HepG2 (cell line): ENCODE data around the gene IFT122. TPM values are rescaled to one million over a fixed set of nuclear protein-coding genes. Genes with fewer than 3 reads are reported as not detected.

Experiments used
- ATF2 ChIP-seq: sonication (generic); formaldehyde crosslinking; IDR thresholded peaks from 2 replicates; pipeline ENCODE4 v1.4.0; 2020; ENCODE audit warnings: missing genetic modification reagents
- FOSL1 ChIP-seq: sonication (generic); formaldehyde crosslinking; IDR thresholded peaks from 2 replicates; pipeline ENCODE4 v1.9.0; 2021; ENCODE audit warnings: missing genetic modification reagents, borderline replicate concordance
- FOXA1 ChIP-seq, 2 experiments: fragments of 450-650 bp in 1 of 2; sonication (generic) in 1 of 2; formaldehyde crosslinking in 1 of 2; IDR thresholded peaks; 2 replicates each; pipeline versions ENCODE4 v1.4.0 to v1.6.1; 2016 to 2020; ENCODE audit warnings: missing genetic modification reagents in 1 of 2
- FOXP1 ChIP-seq, 2 experiments: fragments of 450-650 bp in 1 of 2; IDR thresholded peaks; 2 replicates each; pipeline ENCODE4 v1.6.1; 2017 to 2018; ENCODE audit warnings: antibody characterized with exemption in 1 of 2
- HOXA3 ChIP-seq: sonication (generic); formaldehyde crosslinking; IDR thresholded peaks from 2 replicates; pipeline ENCODE4 v1.5.0; 2020; ENCODE audit warnings: missing genetic modification reagents
- MED1 ChIP-seq: sonication (generic); formaldehyde crosslinking; IDR thresholded peaks from 2 replicates; pipeline ENCODE4 v1.4.0; 2020; ENCODE audit warnings: missing genetic modification reagents
- SALL1 ChIP-seq: sonication (generic); formaldehyde crosslinking; IDR thresholded peaks from 2 replicates; pipeline ENCODE4 v1.8.0; 2022; ENCODE audit warnings: mild to moderate bottlenecking, missing genetic modification reagents
- SMAD3 ChIP-seq: sonication (generic); formaldehyde crosslinking; IDR thresholded peaks from 2 replicates; pipeline ENCODE4 v1.4.0; 2020; ENCODE audit warnings: missing genetic modification reagents
- SOX6 ChIP-seq, 2 experiments: fragments of 450-650 bp in 1 of 2; sonication (generic) in 1 of 2; formaldehyde crosslinking in 1 of 2; IDR thresholded peaks; 2 replicates each; pipeline versions ENCODE4 v1.4.0 to v1.6.1; 2017 to 2020; ENCODE audit warnings: antibody characterized with exemption in 1 of 2, mild to moderate bottlenecking in 1 of 2, missing genetic modification reagents in 1 of 2
- ZBTB34 ChIP-seq: sonication (generic); formaldehyde crosslinking; IDR thresholded peaks from 2 replicates; pipeline ENCODE4 v1.8.0; 2022; ENCODE audit warnings: mild to moderate bottlenecking, missing genetic modification reagents
- ZNF101 ChIP-seq: sonication (generic); formaldehyde crosslinking; IDR thresholded peaks from 2 replicates; pipeline ENCODE4 v1.4.0; 2020; ENCODE audit warnings: mild to moderate bottlenecking, low read depth, missing genetic modification reagents, borderline replicate concordance
- ZNF12 ChIP-seq: sonication (generic); formaldehyde crosslinking; IDR thresholded peaks from 2 replicates; pipeline ENCODE4 v1.5.0; 2020; ENCODE audit warnings: missing genetic modification reagents
- ZNF44 ChIP-seq: sonication (generic); formaldehyde crosslinking; IDR thresholded peaks from 2 replicates; pipeline ENCODE4 v1.5.1; 2020; ENCODE audit warnings: mild to moderate bottlenecking, missing genetic modification reagents
- ZNF710 ChIP-seq: sonication (generic); formaldehyde crosslinking; IDR thresholded peaks from 2 replicates; pipeline ENCODE4 v1.5.0; 2020; ENCODE audit warnings: mild to moderate bottlenecking, missing genetic modification reagents, borderline replicate concordance
- ZNF782 ChIP-seq: sonication (generic); formaldehyde crosslinking; IDR thresholded peaks from 2 replicates; pipeline ENCODE4 v1.4.0; 2020; ENCODE audit warnings: missing genetic modification reagents, mild to moderate bottlenecking, borderline replicate concordance
- polyA plus RNA-seq, 8 experiments: library from polyadenylated mRNA; depleted of rRNA in 3 of 8; stranded (reverse) in 7 of 8; unstranded in 1 of 8; fragments of >200 nt; fragmentation: Illumina TruSeq in 4 of 8; extraction: Trizol in 4 of 8; gene quantifications; 2 replicates each; pipeline versions ENCODE4 v1.2.1 to v1.2.3, GENCODE V29; 2011 to 2016; ENCODE audit warnings: low read depth in 4 of 8, missing spikeins in 1 of 8, mixed read lengths in 1 of 8; ENCODE audit not compliant: insufficient read depth in 1 of 8
- total RNA-seq, 5 experiments: library from RNA; depleted of rRNA; stranded (reverse); fragments of >200 nt; fragmentation: Illumina TruSeq; extraction: Trizol; gene quantifications; 2 replicates each; pipeline ENCODE4 v1.2.3, GENCODE V29; 2016; ENCODE audit warnings: low read depth in 1 of 5
- TF ChIP-seq, protein P1 (sequence below): sonication (generic); formaldehyde crosslinking; conservative IDR thresholded peaks from 2 replicates; pipeline ENCODE4 v1.4.0; 2020; ENCODE audit warnings: mild to moderate bottlenecking, missing genetic modification reagents, moderate library complexity
- TF ChIP-seq, protein P2 (sequence below): sonication (generic); formaldehyde crosslinking; IDR thresholded peaks from 2 replicates; pipeline ENCODE4 v1.9.0; 2022; ENCODE audit warnings: missing genetic modification reagents, mild to moderate bottlenecking, borderline replicate concordance

IFT122 gene
- total and polyA plus RNA-seq, 2 of the 13 experiments (the other 11 are each of a cell fraction or from before 2014, with no cell fraction given), result 10.1 to 10.3 TPM

DNA sequence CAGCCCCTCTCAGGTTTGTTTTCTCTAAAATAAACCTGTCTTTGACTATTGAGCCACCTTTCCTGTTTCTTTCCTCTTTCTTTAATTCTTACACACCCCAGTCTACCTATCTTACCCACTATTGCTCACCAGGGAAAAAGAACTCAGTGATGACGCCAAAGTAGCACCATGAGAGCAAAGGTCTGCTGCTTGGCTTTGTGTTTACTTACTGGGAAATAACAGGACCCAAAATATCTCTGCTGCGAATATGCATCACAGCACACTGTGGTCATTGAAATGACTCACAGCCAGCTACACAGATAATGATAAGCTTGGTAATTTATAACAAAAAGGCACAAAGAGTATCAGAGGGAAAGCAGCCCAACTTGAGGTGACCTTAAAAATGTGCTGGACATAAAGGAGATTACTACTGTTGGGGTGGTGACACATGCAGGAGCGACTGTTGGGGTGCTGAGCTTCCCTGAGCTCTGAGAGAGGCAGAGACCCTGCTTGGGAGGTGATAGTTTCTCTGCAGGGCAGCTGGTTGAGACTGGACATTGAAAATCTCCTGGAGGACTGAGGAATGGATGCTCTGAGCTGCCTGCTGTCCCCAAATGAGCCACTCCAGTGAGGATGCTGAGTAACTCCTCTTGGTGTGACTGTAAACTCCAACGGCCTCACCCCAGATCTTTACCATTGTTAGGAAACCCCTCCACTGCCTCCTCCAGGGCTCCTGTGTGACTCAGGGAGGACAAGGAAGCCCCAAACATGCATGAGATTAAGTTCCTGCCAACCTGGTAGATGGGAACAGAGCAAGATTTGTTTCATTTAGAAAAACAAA, 26.1 kb upstream of the IFT122 start (continued):
- TF ChIP-seq, protein P1, sequence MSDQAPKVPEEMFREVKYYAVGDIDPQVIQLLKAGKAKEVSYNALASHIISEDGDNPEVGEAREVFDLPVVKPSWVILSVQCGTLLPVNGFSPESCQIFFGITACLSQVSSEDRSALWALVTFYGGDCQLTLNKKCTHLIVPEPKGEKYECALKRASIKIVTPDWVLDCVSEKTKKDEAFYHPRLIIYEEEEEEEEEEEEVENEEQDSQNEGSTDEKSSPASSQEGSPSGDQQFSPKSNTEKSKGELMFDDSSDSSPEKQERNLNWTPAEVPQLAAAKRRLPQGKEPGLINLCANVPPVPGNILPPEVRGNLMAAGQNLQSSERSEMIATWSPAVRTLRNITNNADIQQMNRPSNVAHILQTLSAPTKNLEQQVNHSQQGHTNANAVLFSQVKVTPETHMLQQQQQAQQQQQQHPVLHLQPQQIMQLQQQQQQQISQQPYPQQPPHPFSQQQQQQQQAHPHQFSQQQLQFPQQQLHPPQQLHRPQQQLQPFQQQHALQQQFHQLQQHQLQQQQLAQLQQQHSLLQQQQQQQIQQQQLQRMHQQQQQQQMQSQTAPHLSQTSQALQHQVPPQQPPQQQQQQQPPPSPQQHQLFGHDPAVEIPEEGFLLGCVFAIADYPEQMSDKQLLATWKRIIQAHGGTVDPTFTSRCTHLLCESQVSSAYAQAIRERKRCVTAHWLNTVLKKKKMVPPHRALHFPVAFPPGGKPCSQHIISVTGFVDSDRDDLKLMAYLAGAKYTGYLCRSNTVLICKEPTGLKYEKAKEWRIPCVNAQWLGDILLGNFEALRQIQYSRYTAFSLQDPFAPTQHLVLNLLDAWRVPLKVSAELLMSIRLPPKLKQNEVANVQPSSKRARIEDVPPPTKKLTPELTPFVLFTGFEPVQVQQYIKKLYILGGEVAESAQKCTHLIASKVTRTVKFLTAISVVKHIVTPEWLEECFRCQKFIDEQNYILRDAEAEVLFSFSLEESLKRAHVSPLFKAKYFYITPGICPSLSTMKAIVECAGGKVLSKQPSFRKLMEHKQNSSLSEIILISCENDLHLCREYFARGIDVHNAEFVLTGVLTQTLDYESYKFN (CRISPR knock-in tag), result peak; percentile 88
- no peak for TF ChIP-seq ZNF782 (CRISPR knock-in tag)
- no peak for TF ChIP-seq FOXP1 (IDR thresholded peaks at IDR 0.05)
- TF ChIP-seq FOXP1 (CRISPR knock-in tag; IDR thresholded peaks at IDR 0.05), result peak; percentile 63
- TF ChIP-seq ZBTB34 (CRISPR knock-in tag), result peak; percentile 93
- peak; percentile 61 for TF ChIP-seq MED1 (CRISPR knock-in tag)
- TF ChIP-seq ZNF101 (CRISPR knock-in tag), result no peak
- peak; percentile 16; the same call in 1 of the 2 replicates for TF ChIP-seq SMAD3 (CRISPR knock-in tag)
- TF ChIP-seq, protein P2, sequence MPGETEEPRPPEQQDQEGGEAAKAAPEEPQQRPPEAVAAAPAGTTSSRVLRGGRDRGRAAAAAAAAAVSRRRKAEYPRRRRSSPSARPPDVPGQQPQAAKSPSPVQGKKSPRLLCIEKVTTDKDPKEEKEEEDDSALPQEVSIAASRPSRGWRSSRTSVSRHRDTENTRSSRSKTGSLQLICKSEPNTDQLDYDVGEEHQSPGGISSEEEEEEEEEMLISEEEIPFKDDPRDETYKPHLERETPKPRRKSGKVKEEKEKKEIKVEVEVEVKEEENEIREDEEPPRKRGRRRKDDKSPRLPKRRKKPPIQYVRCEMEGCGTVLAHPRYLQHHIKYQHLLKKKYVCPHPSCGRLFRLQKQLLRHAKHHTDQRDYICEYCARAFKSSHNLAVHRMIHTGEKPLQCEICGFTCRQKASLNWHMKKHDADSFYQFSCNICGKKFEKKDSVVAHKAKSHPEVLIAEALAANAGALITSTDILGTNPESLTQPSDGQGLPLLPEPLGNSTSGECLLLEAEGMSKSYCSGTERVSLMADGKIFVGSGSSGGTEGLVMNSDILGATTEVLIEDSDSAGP, result peak; percentile 35; the same call in 1 of the 2 replicates
- TF ChIP-seq SALL1, result peak; percentile 41; the same call in 1 of the 2 replicates
- peak; percentile 53; the same call in 1 of the 2 replicates for TF ChIP-seq ATF2 (CRISPR knock-in tag)
- TF ChIP-seq ZNF44, result no peak
- peak; percentile 63; the same call in 1 of the 2 replicates for TF ChIP-seq ZNF12
- no peak; the same call in 1 of the 2 replicates for TF ChIP-seq FOSL1 (CRISPR knock-in tag)
- TF ChIP-seq FOXA1 (IDR thresholded peaks at IDR 0.05), result no peak
- TF ChIP-seq FOXA1 (CRISPR knock-in tag; IDR thresholded peaks at IDR 0.05), result peak; percentile 78
- no peak for TF ChIP-seq SOX6 (IDR thresholded peaks at IDR 0.05)
- TF ChIP-seq SOX6 (CRISPR knock-in tag; IDR thresholded peaks at IDR 0.05), result peak; percentile 44; the same call in 1 of the 2 replicates
- TF ChIP-seq ZNF710 (CRISPR knock-in tag), result no peak
- peak; percentile 73; the same call in 1 of the 2 replicates for TF ChIP-seq HOXA3 (CRISPR knock-in tag)
